Psoas muscle (tissue), 8 donors: ENCODE data around the gene BTLA. TPM values are rescaled to one million over a fixed set of nuclear protein-coding genes. Genes with fewer than 3 reads are reported as not detected.

Experiments used
- ATAC-seq, 4 donors: fragments of 200-7000 bp; cut with Tn5 transposase; one replicate each; pipeline ENCODE4 v1.9.1; 2020; ENCODE audit warnings: moderate library complexity in 3 of 4, mild to moderate bottlenecking in 2 of 4
- DNase-seq, 2 donors: peaks; one replicate each; pipeline ENCODE4 v3.0.0-alpha.2; 2020
- H3K27ac ChIP-seq: fragments of 200-600 bp; one replicate; pipeline ENCODE4 v1.8.0; 2022
- H3K27me3 ChIP-seq, 3 donors: fragments of 200-600 bp in 1 of 3; one replicate each; pipeline versions ENCODE4 v1.6.1 to v1.8.0; 2013 to 2022; ENCODE audit warnings: low read length in 2 of 3, mild to moderate bottlenecking in 2 of 3, moderate library complexity in 1 of 3; ENCODE audit not compliant: insufficient read depth in 3 of 3
- H3K36me3 ChIP-seq, 2 donors: fragments of 200-600 bp in 1 of 2; one replicate each; pipeline versions ENCODE4 v1.6.1 to v1.8.0; 2013 to 2022; ENCODE audit warnings: low read depth in 1 of 2, mild to moderate bottlenecking in 1 of 2, moderate library complexity in 1 of 2; ENCODE audit not compliant: insufficient read depth in 1 of 2
- H3K4me1 ChIP-seq: fragments of 200-600 bp; one replicate; pipeline ENCODE4 v1.8.0; 2022
- H3K4me3 ChIP-seq: fragments of 200-600 bp; one replicate; pipeline ENCODE4 v1.8.0; 2022; ENCODE audit warnings: mild to moderate bottlenecking
- H3K9me3 ChIP-seq: fragments of 200-600 bp; one replicate; pipeline ENCODE4 v1.8.0; 2022
- WGBS, 3 donors: extraction: QIAGEN DNeasy Blood & Tissue Kit; methylation state at CpG; one replicate each; pipeline versions ENCODE4 v1.1.6 to v1.1.7; 2013; 5-methylcytosine and 5-hydroxymethylcytosine counted together
- intact Hi-C, 2 donors: fragments of 100-400 bp; cut with DNase I; formaldehyde crosslinking; loops; one replicate each; pipeline versions ENCODE4 v1.11.0 to v1.14.2; 2022
- polyA plus RNA-seq, 3 donors: library from polyadenylated mRNA; stranded (reverse); fragments of 200-250 nt; gene quantifications; one replicate each; pipeline ENCODE4 v1.2.3, GENCODE V29; 2013
- total RNA-seq, 4 donors: library from RNA; stranded (reverse); fragmentation: NEBNext Ultra II Directional in 2 of 4; extraction: Animal tissue kit (Norgen Biotek cat#: 25700) in 2 of 4; gene quantifications; one replicate each; pipeline versions ENCODE4 v1.2.1 to v1.2.4, GENCODE V29; 2021 to 2023
- TF ChIP-seq, protein P1 (sequence below): fragments of 200-600 bp; IDR thresholded peaks from one replicate; pipeline ENCODE4 v1.8.0; 2022; ENCODE audit warnings: antibody characterized with exemption
- donor health status: healthy with polysubstance abuse.
- donor health status: DM: no; HTN: no; CAD: no; lungs with moderate emphysema.
- donor health status: Bipolar disorder and iron deficiency.
- donor health status: healthy.
- donor health status: DM: yes; HTN: yes; CAD: no.
- donor health status: DM: no; HTN: no; CAD: no.
- donor health status: DM: no; HTN: no; CAD: no.
- donor health status: DM: yes; HTN: yes; CAD: no.

The BTLA gene
- total and polyA plus RNA-seq, 7 donors: 0.01 to 0.32 (median 0.13) TPM; not detected in 2

- ATAC-seq: no peak
- WGBS, 3 donors: 39 to 75% (median 70%) methylated on average over 2 of the region's 2 CpGs
Observed at GRCh38 chr3:112460519-112461195, 38.6 kb downstream of the BTLA start.

GRCh38 chr3:112459750-112460149 is 39.5 kb downstream of the BTLA start:
- TF ChIP-seq, protein P1, sequence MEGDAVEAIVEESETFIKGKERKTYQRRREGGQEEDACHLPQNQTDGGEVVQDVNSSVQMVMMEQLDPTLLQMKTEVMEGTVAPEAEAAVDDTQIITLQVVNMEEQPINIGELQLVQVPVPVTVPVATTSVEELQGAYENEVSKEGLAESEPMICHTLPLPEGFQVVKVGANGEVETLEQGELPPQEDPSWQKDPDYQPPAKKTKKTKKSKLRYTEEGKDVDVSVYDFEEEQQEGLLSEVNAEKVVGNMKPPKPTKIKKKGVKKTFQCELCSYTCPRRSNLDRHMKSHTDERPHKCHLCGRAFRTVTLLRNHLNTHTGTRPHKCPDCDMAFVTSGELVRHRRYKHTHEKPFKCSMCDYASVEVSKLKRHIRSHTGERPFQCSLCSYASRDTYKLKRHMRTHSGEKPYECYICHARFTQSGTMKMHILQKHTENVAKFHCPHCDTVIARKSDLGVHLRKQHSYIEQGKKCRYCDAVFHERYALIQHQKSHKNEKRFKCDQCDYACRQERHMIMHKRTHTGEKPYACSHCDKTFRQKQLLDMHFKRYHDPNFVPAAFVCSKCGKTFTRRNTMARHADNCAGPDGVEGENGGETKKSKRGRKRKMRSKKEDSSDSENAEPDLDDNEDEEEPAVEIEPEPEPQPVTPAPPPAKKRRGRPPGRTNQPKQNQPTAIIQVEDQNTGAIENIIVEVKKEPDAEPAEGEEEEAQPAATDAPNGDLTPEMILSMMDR: no peak
- WGBS, 3 donors: 28 to 41% (median 33%) methylated on average over 1 of the region's 1 CpG
- Histone ChIP-seq H3K4me1 (no peaks in the 10 kb centered on the region), H3K36me3 (no peaks in the 10 kb centered on the region), H3K27ac (no peak overlapping the region), H3K27me3 (no peaks in the 10 kb centered on the region), H3K4me3 (no peak overlapping the region), H3K9me3 (peaks cover 2% of the 10 kb centered on the region)
- ATAC-seq: no peak
- intact Hi-C loops: no loop called here
- DNase-seq: no peak

More at GRCh38 chr3:112460519-112461195, 38.6 kb downstream of the BTLA start:
- Histone ChIP-seq H3K4me3 (no peak overlapping the region), H3K4me1 (no peaks in the 10 kb centered on the region), H3K27ac (no peak overlapping the region), H3K36me3 (no peaks in the 10 kb centered on the region), H3K9me3 (peaks cover 2% of the 10 kb centered on the region), H3K27me3 (no peaks in the 10 kb centered on the region)
- TF ChIP-seq, protein P1: no peak
- intact Hi-C loops: no loop called here
- DNase-seq: no peak

- ATAC-seq (no peak), DNase-seq (no peak)
- TF ChIP-seq, protein P1: no peak
- Histone ChIP-seq H3K9me3 (no peaks in the 10 kb centered on the region), H3K27ac (no peak overlapping the region), H3K4me3 (no peak overlapping the region), H3K36me3 (no peaks in the 10 kb centered on the region), H3K4me1 (no peaks in the 10 kb centered on the region), H3K27me3 (no peaks in the 10 kb centered on the region)
- intact Hi-C loops: no loop called here
Observed at GRCh38 chr3:112456147-112456546, 43.1 kb downstream of the BTLA start.

DNA sequence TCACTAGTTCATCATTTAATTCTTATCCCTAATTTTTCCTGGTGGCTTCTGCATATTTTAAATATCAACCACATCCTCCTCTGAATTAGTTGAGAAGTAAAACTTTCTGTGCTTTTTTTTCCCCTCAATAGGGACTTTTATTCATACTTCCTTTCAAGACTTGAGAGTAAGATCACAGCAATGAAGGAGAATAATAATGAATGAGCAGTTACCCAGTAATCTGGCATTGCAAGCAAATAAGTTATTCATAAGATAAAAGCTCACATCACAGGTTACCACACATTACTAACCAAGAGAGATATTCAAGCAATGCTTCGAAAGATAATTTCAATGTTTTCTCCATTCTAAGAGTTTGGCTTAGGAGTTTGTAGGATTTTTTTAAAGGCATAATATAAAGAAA is 50.3 kb downstream of the BTLA start:
- Histone ChIP-seq H3K36me3 (no peaks in the 10 kb centered on the region), H3K4me3 (no peak overlapping the region), H3K9me3 (no peaks in the 10 kb centered on the region), H3K27me3 (no peaks in the 10 kb centered on the region), H3K27ac (no peak overlapping the region), H3K4me1 (no peaks in the 10 kb centered on the region)
- intact Hi-C loops: no loop called here
- 51 to 98% (median 90%) methylated on average over 1 of the region's 1 CpG for WGBS, 3 donors
- TF ChIP-seq, protein P1: no peak
- DNase-seq (no peak), ATAC-seq (no peak)

DNA sequence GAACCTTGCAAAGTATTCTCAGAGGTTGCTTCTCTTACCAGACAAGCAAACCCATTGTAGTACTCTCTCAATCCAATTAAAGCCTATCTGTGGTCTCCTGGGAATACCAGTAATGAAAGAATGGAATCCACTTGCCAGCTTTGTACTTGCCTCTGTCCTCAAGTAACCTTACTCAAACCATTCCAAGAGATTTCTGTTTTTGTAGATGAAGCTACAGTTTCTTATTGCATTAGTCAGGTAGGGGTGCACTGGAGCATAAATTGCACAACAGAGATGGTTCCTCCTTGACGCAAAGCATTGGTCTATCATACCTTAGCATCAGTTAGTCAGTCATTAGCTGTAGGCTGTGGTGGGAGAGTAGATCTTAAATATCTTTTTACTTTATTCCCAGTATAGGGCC is 52.9 kb downstream of the BTLA start:
- 63 to 71% (median 69%) methylated on average over 1 of the region's 1 CpG for WGBS, 3 donors
- H3K9me3 ChIP-seq: no peaks in the 10 kb centered on the region
- no peak overlapping the region for H3K4me3 ChIP-seq
- DNase-seq (no peak), ATAC-seq (no peak)
- intact Hi-C loops: no loop called here
- TF ChIP-seq, protein P1: no peak
- H3K4me1 ChIP-seq: no peaks in the 10 kb centered on the region
- no peaks in the 10 kb centered on the region for H3K36me3 ChIP-seq
- no peaks in the 10 kb centered on the region for H3K27me3 ChIP-seq
- H3K27ac ChIP-seq: no peak overlapping the region
